ENCODE measurements around the gene AMN1. TPM values are rescaled to one million over a fixed set of nuclear protein-coding genes. Genes with fewer than 3 reads are reported as not detected.
"Not testable (repeated sequence)": the region's sequence is repeated elsewhere in the genome, so short reads cannot be mapped to it uniquely, and the experiment has no call there.

Gene AMN1
- total and polyA plus RNA-seq, 2 of the 4 experiments (the other 2 are of a cell fraction) = 3.4 to 5.2 TPM

GRCh38 chr12:31744363-31744762 is 15.5 kb upstream of the AMN1 start:
- H3K56ac ChIP-seq (ENCODE audit: extremely low read depth, insufficient read depth, low read length); H3K27me3 ChIP-seq (ENCODE audit: control insufficient read depth, insufficient read depth, low read length); BruUV-seq (replicated peaks); H2AK5ac ChIP-seq (ENCODE audit: low read depth, low read length); H4K91ac ChIP-seq (ENCODE audit: insufficient read depth, low read depth, low read length); H2BK120ac ChIP-seq (ENCODE audit: low read depth, low read length); H2BK15ac ChIP-seq (ENCODE audit: low read depth, low read length); CTCF ChIA-PET; ATAC-seq (ENCODE audit: low read depth); H3K4me3 ChIP-seq (ENCODE audit: insufficient read depth, low read depth, low read length); H4K20me1 ChIP-seq (ENCODE audit: insufficient read depth, low read length); DNase-seq; H3K23ac ChIP-seq (ENCODE audit: low read depth, low read length); dilution Hi-C loops (cut with HindIII; ENCODE audit: low sequenced_read_pairs, unreplicated experiment); H2AK9ac ChIP-seq (replicated peaks; ENCODE audit: low read depth, low read length, poor library complexity); H3K4me1 ChIP-seq (ENCODE audit: control insufficient read depth, insufficient read depth, low read length); H3K18ac ChIP-seq (ENCODE audit: low read depth, low read length); H3K79me1 ChIP-seq (ENCODE audit: low read depth in 1 of 2, low read length in 2 of 2); H3K9me1 ChIP-seq (ENCODE audit: insufficient read depth, low read length); H2AFZ ChIP-seq (replicated peaks; ENCODE audit: low read length, poor library complexity); intact Hi-C loops (cut with micrococcal nuclease); in situ Hi-C loops (cut with MboI; ENCODE audit: low sequenced_read_pairs); H3K27ac ChIP-seq (ENCODE audit: insufficient read depth, low read length); H3K4ac ChIP-seq (ENCODE audit: low read depth, low read length); H3K36me3 ChIP-seq (ENCODE audit: control insufficient read depth, insufficient read depth, low read length); H3K9ac ChIP-seq (ENCODE audit: low read depth, low read length); H3K4me2 ChIP-seq (ENCODE audit: low read depth, low read length); H2BK5ac ChIP-seq (ENCODE audit: low read depth, low read length, poor library complexity, severe bottlenecking); H4K5ac ChIP-seq (ENCODE audit: low read depth, low read length); H3K9me3 ChIP-seq (ENCODE audit: control insufficient read depth, insufficient read depth, low read length); H3K14ac ChIP-seq (replicated peaks; ENCODE audit: low read depth, low read length); POLR2A ChIA-PET (ENCODE audit: unreplicated experiment); H2BK20ac ChIP-seq (ENCODE audit: low read depth, low read length); H4K8ac ChIP-seq (ENCODE audit: low read depth in 2 of 2, low read length in 2 of 2): not testable (repeated sequence)
- no CpG with 5 or more reads among the region's 4 CpGs for WGBS, 2 experiments (ENCODE audit: extremely low coverage in 2 of 2, insufficient read length in 1 of 2)
